ENCODE measurements around the gene FANCC.
"Not testable (repeated sequence)": the region's sequence is repeated elsewhere in the genome, so short reads cannot be mapped to it uniquely, and the experiment has no call there.

Gene FANCC

DNA sequence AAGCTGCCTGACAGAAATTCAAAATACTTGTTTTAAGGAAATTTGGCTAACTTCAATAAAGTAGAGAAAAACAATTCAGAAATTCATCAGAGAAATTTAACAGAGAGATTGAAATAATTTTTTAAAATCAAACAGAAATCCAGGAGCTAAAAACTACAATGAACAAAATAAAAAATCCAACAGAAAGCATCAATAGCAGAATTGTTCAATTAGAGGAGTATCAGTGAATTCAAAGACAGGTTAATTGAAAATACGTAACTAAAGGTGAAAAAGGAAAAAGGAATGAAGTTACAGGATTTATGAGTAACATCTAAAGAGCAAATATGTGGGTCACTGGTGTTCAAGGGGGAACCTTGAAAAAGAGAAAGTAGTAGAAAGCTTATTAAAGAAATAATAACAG lies 36.8 kb downstream of the FANCC start:
- DNase-seq: no peak

DNA sequence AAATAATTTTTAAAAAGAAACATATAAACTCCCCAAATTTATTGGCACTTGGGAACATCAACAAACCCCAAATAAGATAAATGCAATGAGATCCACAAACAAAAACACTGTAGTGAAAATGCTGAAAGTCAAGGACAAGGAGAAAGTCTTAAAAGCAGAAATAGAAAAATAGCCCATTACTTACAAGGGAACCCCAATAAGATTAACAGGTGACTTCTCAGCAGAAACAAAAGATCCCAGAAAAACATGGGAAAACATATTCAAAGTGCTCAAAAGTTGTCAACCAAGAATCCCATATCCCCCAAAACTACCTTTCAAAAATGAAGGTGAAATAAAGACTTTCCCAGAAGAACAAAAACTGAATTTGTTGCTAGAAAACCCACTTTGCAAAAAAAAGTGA lies 40.0 kb downstream of the FANCC start:
- no peak for DNase-seq

DNA sequence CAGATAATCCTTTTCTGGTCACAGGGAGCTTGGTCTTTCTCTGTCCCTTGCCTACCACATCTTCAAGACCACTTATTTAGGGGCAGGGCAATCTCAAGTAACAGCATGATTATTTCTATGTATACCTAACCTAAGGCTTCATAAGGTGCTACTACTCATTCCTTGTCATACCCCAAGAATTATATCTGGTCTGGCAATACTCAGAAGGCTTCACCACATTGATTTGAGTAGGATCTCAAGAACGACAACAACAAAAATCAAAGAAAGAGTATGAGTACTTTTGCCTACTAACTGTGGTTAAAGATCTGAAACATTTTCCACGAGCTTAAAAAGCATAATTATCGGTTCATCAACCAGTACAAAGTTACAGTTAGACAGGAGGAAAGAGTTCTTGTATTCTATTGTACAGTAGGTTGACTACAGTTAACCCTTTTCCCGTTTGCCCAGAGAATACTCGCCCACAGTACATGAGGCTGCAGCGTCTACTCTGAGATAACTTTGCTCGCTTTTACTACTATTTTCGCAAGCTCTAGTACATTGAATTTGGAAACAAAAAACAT lies 41.0 kb downstream of the FANCC start:
- no peak for DNase-seq

DNA sequence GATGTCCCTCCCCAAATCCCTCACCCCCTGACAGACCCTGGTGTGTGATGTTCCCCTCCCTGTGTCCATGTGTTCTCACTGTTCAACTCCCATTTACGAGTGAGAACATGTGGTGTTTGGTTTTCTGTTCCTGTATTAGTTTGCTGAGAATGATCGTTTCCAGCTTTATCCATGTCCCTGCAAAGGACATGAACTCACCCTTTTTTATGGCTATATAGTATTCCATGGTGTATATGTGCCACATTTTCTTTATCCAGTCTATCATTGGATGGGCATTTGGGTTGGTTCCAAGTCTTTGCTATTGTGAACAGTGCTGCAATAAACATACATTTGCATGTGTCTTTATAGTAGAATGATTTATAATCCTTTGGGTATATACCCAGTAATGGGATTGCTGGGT lies 43.3 kb downstream of the FANCC start:
- not testable (repeated sequence) for DNase-seq

DNA sequence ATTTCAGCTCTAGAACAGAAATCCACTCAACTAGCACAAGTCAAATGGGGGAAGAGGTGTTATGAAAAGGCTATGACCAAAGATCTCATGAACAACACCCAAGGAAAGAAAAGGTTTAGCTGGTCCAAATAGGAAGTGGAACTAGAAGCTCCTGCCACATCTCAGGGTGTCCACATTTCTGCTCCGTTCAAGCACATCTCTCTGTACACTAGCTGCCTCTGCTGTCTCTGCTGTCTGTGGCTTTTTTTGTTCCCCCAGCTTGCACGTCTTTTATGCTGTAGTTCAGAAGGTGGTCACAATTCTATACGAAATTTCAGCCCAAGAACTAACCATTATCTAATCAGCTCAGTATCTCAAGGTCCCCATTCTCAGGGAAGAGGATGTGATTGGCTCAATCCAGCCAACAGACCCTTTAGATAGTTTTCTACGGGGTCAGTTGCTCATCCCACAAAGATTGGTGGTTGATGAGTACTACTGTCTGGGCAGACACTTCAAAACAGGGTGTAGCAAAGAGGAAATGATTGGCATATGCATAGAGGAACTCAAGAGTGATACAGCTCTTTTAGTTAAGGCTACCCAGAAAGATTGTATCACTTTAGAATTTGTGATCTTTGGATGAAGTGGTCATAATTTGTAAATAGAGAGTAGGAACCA lies 44.0 kb downstream of the FANCC start:
- DNase-seq: no peak

DNA sequence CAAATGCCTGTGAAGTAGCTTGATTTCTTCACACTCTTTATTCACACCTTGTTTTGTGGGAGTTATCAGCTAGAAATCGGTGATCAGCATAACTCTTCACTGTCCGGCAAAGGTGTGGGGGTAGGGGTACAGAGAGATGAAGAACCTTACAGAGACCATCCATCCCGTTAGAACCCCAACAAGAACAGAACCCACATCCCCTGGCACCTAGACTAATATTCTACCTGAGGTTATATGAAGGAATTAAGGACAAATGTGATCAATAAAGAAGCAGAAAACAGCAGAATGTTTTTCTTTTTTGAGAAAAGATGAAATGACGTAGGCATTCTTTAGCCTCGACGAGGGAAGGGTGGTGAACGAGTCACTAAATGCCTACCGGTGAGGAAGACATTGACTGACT lies 44.7 kb downstream of the FANCC start:
- no peak for DNase-seq

DNA sequence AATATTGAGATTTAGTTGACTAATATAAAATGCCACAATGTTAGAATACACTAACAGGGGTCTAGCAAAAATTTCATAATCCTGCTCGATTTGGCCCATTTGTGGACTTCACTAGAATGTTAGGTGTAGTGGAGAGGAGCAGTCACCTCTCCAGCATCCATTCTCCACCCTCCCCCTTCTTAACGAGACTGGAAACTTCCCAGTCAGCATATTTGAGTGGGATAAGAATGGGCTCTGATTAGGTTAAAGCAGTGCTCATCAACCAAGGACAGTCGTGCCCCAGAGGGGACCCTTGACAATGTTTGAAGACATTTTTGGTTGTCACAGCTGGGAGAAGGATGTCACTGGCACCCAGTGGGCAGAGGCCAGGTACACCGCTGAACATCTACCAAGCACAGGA lies 46.7 kb downstream of the FANCC start:
- peak; percentile 25 for DNase-seq

DNA sequence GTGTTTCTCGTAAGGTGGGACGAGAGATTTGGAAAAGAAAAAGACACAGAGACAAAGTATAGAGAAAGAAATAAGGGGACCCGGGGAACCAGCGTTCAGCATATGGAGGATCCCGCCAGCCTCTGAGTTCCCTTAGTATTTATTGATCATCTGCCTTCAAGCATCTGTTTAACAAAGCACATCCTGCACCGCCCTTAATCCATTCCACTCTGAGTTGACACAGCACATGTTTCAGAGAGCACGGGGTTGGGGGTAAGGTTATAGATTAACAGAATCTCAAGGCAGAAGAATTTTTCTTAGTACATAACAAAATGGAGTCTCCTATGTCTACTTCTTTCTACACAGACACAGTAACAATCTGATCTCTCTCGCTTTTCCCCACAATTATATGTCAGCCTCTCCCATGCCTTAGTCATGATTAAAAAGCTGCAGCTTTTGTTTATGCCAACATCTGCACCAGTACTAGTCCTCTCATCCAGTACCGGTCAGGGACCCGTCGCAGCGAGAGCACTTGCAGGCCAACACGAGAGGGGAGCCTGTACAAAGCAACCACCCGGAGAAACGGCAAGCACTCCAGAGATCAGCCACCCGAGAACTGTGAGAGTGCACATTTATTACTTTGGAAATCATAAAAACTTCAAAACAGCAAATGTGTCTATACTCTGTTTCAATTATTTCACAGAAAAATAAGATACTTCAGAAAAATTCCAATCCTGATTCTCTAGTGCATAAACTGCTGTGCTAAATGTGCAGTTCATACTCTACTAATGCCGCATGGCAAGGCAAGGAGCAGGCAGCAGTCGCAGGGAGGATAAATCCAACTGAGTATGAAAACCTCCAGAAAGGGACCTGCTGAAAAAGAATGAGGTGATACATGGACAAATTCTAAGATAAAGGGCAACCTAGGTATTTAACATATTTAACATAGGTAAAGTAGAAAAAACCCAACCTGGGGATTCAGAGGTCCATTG lies 47.4 kb downstream of the FANCC start:
- DNase-seq: peak; percentile 66

DNA sequence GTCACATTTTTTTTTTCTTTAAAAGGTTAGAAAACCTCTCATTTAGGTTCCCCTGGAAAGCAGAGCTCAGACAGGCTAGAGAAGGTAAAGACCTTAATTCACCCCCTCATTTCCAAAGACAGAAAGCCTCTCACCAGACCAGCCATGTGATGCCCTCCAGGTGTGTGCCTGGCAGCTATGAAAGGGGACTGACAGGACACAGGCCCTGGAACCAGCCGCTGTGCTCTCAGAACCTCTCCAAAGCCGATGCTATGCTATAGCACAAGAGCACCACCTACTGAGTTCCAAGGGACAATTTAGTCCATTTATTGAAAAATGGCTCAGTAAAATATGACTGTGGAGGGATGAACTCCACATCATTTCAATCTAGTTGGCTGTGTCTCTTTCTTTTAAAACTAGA lies 48.8 kb downstream of the FANCC start:
- DNase-seq: peak; percentile 87

DNA sequence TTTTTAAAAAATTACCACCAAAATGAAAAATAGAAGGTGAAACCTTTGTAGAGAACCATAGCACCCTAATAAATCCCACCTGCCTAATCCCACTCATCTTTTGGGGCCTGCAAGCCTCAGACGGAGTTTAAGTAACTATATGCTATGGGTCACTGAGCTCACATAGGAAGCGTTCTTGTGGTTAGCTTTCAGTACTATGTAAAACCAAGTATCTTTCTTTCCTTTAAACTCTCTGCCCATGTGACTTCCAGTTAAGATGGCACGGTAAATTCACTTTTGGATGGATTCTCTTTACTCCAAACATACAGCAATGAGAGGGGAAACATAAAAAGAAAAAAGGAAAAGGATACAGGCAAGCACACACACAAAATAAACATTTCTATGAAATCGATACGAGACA lies 50.9 kb downstream of the FANCC start:
- no peak for DNase-seq

DNA sequence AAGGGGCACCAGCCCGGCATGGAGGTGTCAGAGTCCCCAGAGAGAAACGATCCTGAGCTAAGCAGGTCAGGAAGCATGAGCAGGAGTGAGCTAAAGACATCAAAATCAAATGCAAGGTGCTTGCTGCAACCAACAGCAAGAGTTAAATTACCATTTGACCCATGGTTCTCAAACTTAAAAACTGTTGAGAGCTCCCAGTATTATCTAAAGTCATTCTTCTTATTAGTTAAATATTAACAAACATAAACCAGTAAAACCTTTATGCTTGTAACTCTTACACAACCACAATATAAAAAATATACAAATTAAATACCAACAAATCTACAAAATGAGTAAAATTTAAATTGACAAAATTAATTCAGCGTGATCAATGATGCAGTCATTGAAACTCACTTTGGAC lies 51.5 kb downstream of the FANCC start:
- no peak for DNase-seq

DNA sequence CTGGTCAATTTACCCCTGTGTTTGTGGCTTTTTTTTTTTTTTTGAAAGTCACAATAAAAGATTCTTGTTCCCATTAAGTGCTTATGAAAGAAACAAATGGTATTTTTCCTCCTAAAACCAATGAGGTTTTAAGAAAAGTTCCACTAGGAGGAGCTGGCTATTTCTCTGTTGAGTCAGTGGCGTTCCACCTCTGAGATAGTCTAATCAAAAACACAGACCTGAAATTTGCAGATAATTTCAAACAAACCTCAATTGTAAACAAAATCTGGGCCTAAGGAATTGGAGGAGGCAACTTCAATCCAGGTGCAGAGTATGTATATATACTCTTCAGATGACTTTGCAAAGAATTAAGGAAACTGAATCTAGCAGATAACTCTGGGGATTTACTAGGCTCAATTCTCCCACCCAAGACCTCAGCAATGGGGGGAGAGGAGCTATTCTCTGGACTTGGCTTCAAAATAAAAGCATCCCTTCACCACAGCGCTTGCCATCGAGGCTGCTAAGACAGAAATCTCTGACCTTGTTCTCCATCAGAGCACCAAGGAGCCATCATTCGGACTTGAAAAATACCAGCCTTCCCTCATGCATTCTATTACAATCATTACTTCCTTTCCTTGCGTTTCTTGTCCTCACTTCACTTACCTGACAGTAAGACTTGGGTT lies 52.4 kb downstream of the FANCC start:
- DNase-seq: no peak

DNA sequence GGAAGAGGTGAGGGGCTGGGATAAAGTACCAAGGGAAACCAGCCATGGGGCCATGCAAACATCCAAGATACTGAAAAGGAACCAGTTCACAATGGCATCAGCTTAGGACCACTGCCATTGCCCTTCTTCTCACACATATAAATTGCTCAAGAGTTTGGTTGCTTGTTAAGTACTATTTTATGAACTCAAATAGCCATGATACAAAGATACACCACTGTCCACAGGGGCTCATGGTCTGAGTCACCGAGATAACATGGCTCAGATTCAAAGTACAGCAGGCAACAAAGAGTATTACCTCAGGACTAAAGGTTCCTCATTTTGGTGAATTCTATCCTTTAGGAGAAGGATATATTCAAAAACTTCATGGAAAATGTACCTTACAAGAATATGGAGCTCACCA lies 55.6 kb downstream of the FANCC start:
- DNase-seq: no peak

DNA sequence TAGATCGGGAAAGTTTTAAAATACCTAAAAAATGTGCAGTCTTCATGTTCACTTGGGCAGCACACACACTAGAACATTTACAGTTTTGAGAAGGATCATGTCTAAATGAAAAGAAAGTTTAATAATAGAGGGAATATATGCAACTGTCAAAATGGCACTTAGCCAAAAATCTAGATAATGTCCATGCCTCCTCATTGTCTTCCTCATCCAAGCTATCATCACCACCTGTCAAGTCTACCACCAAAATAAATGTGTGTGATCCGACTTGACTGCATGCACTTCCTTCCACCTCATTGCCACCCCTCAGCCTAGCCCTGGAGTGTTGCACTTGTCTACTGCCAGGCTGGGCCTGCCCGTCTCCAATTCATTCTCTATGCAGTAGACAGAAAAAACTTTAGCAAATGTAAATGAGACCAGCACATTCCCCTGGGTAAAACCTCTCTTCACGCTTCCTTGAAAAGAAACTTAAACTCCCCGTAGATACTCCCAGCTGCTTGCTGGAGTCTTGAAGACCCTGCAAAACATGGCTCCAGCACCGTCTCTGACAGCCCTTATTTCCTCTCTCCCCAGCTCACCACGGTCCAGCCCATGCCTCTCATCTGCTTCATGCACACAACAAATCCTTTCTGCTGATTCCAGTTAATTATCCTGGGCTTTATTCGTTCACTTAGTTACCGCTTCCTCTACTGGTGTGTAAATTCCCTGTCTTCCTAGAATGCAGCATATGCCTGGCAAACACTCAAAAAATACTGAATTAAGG lies 66.9 kb downstream of the FANCC start:
- no peak for DNase-seq

DNA sequence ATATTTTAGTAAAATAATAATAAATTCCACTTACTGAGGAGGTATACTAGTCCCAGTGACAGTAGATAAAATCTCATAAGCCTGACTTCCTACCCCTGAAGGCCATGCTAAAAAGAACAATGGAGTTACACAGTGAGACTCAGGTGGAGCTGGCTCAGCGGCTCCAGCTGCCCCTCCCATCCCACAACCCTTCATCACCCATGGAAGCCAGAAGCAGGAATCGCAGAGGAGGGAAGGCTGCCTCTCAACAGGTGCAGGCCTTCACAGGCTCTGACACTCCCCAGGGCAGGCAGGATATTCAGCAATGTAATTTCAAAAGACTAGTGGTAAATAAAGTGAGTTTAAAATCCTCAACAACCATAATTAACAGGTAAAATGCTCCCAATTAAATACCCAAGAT lies 67.5 kb downstream of the FANCC start:
- DNase-seq: peak; percentile 71

DNA sequence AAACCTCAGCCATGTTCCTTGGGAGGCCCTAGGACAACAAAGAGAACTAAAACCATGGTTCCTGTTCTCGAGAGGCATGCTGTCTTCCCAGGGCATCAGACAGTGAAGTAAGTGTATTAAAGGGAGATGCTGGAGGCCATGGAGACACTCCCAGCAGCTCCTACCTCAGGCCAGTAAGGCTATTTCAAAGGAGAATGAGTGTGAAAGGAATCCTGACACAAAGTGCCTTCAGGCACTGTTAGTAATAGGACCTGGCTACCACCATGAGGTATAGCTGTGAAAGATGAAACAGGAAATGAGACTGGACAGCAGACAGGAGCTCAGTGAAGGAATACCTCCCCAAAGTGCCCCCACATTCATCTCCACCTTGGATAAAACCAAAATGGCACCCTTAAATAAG lies 71.0 kb downstream of the FANCC start:
- no peak for DNase-seq

DNA sequence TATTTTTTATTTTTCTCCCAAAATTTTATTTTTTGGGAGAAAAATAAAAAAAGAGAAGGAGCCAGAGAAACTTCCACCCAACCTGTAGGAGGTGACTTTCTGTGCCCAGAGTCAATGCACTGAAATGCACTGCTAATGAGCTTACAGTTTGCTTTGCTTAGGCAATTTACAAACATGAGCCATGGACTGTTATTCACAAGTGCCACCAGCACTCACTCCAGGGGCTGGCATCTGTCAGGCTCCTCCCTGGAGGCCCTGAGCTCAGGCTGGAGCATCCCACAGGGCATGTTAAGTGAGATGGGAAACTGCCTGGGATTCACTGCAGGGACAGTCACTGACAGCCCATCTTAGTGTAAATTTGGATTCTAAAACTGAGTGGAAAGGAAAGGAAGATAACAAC lies 74.9 kb downstream of the FANCC start:
- DNase-seq: no peak

DNA sequence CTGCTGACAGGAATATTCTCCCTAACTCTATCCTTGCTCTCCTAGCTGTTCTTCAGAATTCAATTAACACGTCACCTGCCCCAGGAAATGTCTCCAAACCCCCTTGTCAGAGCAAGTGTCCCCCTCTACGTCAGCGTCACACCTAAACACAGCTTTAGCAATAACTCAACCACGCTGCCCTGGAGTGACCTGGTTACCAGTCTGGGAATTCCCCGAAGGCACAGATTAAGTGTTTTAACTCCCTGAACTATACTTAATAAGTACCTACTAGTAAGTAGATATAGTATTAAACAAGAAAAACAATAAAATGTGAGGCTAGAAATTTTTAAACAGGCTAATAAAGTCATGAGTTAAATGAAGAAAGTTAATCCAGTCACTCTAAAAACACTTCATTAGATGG lies 78.4 kb downstream of the FANCC start:
- DNase-seq: no peak

DNA sequence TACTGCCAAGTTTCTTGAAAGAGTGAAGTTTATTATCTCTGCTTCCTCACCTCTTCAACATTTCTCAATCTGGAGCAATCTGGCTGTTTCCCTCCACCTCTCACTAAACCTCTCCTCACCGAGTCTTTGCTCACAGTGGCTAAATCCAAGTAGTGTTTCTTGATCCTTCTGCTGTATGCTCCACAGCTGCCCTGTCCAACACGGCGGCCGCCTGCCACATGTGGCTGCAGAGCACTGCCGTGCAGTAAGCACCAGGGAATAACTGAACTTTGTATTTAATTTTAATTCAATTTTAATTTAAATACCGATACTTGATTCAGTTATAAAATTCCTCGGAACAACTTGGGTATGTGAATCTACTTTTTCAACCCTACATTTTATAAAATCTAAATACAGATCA lies 80.2 kb downstream of the FANCC start:
- DNase-seq: no peak

DNA sequence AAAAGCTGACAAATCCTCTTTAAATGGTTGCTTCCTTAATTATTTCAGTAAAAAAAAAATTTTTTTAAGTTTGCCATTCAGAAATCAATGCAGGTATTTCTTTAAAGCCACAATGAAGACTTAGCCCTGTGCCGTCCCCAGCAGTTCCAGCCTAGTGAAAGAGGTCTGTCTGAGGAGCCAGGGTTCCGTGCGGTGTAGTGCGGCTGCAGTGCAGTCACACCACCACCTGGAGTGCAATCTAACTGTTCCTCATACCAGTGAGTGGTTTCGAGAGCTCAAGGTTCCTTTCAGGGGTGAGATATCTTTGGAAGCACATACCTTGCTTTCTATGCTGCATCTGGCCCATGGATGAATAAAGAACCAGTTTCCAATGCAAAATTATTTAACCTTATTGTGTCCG lies 87.5 kb downstream of the FANCC start:
- DNase-seq: no peak

DNA sequence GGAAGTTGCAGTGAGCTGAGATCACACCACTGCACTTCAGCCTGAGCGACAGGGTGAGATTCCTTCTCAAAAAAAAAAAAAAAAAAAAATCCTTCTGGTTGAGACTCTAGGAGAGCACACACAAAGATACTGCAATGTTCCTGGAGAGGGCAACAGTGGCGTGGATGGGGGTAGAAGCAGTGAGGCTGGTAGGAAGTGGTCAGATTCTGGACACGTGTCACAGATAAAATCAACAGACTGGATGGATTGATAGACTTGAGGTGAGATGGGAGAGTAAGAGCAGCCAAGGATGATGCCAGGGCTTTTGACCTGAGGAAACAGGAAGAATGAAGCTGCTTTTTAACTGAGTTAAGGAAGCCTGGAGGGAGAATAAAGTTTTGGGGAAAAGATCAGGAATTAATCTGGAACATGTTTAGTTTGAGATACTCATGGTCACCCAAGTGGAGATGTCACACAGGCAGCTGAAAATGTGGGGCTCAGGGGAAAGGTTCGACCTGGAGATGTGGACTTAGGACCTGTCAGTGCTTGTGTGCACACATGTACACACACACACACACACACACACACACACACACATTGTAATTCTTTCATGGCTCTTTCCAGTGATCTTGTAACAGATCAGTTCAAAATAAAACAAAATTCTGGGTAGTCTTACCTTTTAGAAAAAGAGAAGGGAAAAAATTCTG lies 88.1 kb downstream of the FANCC start:
- DNase-seq: no peak

DNA sequence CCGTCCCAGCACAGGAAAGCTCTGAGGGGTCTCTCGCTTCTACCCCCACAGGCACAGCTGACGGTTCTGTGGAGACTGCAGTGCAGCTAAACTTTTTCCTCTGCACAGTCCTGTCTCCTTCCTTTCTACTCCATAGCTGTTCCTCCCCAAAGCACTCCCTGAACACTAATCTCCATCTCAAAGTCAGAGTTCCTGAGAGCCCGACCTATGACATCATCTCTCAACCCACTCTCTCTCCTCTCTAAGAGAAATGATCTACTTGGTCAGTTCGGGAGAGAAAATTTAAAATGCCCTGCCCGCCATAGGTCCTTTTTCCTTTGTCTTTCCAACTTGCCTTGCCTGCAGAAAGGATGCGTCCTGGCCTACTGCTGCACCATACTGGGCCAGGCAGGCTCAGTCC lies 90.6 kb downstream of the FANCC start:
- DNase-seq: no peak
